NCI-H1436 (cell line): ENCODE measurements around the gene TYRP1.

ENCODE experiments used
- DNase-seq: peaks from one replicate; lab custom pipeline; 2025; lab: John Stamatoyannopoulos, UW

TYRP1 gene

DNA sequence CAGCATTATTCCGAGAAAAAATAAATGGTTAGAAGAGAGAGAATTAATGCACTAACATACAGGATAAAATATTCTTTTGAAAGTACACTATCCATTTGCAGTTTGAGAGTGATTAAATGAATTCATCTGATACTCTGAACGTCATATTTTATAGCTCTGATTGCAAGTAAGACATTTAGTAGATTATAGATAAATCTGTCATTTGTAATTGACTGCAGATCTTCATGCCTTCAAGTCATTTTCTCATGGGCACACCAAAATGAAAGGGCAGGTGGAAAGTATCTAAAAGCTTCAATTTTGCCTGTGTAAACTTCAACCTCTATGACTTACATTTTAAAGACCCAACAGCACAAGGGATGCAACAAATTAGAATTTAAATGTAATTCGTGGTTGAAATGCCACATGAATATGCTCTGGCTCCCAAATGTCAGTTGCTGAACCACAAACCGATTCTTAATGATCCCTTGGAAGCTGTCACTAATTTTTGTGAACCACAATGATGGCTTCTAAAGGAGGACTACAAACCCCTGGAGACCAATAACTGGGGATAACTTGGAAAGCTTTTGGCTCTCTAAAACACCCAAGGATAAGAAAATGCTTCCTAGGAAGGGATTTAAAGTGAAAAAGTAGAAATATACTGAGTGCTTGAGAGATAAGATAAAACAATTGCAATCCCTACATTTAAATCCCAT is 3.9 kb downstream of the TYRP1 start:
- no peak for DNase-seq

DNA sequence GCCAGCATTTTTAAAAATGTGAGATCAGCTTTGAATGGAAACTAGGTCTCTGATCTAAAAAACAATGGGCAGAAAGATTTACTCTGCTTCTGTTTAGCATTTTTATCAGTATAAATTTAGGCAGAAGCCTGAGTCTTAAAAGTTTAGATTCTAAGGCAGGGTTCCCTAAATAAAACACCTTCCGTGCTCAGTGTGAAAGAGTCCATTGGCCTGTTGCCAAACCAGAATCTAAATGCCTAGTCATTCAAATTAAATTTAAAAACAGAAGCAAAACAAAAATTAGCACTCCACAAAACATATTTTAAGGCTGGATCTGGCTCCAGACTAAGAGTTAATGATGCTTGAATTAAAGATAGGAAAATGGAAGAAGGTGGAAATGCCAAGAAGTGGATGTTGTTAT is 4.5 kb downstream of the TYRP1 start:
- DNase-seq = no peak

DNA sequence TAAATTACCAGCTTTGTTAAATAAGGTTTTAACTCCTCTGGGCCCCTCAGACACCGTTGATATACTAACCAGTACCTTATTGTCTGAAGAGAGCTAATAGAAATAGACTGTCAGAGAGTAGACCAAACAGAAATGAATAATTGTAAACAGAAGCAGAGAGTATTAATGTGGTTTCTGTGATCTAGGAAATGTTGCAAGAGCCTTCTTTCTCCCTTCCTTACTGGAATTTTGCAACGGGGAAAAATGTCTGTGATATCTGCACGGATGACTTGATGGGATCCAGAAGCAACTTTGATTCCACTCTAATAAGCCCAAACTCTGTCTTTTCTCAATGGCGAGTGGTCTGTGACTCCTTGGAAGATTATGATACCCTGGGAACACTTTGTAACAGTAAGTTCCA is 5.1 kb downstream of the TYRP1 start:
- DNase-seq = no peak

DNA sequence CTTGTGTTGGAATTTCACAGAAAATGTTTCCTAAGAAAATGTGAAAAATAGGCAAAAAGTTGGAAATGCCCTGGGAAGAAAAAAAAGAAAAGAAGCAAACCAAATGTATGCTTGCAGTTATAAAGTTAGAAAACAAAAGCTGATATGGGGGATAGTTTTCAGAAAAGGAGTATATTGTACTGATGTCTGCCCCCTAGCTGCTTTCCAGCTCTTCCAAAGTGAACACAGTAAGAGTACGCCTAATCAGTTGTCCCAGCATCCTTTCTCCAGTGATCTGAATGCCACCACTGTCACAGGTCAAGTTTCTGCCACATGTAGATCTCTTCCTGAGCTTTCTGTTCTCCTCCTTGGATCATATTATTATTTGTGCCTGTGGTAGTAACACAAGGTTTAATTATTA is 5.8 kb downstream of the TYRP1 start:
- DNase-seq = no peak

DNA sequence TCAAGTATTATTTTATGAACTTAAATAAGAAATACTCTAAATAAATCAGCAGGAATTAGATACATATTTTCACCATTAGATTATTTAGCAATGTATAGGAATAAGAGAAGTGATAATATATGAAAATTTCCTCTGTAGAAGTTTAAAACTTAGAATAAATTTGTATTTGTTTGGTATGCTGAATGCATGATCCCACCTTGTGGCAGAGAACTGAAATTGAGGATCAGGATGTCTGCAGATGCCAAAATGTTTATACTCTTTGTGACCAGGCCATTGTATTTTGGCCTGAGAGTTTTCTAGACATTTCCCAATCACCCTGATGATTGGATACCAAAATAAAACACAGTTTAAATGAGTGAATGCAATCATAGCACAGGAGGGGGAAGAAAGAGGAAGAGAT is 6.3 kb downstream of the TYRP1 start:
- DNase-seq = no peak

DNA sequence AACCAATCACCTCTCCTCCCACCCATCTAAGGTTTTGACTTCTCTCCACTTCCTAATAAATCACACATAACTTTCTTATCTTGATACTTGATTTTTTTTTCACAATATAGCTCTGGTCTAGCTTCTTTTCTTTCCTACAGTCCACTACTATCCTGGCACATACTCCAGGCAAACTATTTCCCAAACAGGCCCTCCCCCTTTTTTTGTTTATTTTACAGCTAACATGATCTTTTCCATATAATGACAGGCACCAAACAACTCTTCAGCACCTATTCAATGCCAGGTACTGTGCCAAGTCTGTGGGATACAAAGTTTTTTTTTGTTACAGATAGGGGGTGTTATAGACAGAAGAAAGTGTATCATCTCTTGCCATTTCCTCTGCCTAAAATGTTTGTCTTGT is 7.9 kb downstream of the TYRP1 start:
- DNase-seq = no peak

DNA sequence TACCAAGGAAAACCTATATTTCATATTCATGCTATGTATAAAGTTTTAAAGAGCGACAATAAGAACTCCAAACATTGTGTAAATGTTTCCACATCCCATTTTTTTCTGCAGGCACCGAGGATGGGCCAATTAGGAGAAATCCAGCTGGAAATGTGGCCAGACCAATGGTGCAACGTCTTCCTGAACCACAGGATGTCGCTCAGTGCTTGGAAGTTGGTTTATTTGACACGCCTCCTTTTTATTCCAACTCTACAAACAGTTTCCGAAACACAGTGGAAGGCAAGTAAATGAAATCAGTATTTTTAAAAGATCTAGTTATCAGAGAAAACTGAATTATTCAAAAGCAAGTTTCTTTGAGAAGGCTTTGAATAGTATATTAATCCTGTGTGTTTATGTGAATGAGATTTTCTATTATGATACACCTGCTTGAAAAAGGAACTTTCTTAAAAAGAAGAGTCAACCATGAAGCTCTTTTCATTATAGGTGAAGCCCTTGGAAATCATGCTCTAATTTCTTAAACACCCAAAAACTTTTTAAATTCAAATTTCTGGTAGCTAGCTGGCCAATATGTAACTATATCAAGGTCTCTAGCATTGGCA is 9.1 kb downstream of the TYRP1 start:
- DNase-seq = no peak

DNA sequence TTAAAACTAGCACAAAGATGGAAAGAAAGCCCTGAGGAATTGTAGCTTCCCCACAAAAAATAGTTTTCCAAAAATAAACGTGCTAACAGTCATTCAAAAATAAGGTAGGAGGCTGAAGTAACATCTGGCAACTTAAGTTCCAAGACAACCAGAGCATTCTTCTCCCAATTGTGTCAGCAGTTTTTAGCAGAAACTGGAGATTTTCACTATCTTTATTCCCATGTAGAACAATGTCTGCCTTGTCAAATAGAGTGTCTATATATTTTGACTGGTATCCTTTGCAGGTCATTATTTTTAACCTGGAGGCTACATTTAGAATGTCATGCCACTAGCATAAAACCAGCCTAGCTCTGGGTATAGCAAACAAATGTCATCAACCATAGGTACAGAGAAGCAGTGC is 10.8 kb downstream of the TYRP1 start:
- no peak for DNase-seq

DNA sequence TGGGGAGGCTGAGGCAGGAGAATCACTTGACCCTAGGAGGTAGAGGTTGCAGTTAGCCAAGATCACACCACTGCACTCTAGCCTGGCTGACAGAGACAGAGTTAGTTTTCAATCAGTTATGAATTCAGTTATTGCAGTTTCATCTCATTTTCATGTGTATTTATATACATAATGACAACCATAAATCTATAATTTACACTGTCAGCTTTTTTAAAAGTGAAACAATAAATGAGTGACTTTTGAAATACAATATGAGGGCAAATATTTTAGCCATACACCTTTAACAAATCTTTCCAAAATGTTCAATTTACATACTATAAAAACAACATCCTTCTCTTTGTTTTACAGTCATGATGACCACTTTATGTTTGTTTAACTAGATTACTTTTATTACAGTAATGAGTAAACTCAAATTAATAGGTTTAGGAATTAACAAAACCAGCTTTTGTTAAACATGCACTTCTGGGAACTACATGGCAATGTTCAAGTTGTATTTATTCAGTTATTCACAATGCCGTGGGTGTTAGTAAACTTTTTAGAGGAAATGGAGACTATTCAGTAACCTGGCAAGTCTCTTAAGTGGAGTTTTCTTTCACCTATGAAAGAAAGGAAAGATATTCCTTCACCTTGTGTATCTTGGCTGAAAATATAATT is 12.7 kb downstream of the TYRP1 start:
- DNase-seq = no peak

DNA sequence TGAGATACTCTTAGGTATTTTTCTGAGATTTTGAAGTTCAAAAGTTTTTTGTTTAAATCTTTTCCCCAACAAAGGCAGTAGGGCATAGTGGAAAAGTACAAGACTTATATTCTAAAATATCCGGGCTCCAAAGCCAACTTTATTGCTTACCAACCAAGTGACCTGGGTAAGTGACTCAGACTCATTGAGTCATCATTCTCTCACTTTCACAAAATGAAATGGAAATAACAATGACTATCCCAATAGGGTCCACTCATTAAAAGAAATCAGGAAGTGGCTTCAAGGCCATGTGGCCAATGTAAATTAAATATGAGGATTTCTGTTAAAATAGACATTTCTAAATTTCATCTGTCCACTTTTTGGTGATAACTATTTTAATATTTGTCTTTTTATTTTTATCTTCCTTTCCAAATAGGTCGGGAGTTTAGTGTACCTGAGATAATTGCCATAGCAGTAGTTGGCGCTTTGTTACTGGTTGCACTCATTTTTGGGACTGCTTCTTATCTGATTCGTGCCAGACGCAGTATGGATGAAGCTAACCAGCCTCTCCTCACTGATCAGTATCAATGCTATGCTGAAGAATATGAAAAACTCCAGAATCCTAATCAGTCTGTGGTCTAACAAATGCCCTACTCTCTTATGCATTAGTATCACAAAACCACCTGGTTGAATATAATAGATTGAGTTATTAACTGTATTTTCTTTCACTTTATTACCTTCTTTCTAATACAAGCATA is 15.5 kb downstream of the TYRP1 start:
- DNase-seq = no peak

DNA sequence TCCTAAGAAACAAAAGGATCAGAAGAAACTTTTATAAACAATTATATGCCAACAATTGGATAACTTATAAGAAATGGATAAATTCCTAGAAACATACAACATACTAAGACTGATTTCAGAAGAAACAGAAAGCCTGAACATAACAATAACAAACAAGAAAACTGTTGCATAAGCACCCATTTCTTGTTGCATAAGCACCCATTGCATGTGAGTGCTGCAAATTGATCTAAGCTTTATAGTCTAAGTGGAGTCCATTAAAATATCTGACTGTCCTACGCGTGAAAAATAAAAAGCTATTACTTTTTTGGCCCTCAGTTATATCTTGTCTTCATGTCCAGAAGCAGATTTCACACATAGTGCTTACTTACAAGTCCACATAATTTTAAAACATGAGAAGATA is 19.3 kb downstream of the TYRP1 start:
- DNase-seq = no peak

DNA sequence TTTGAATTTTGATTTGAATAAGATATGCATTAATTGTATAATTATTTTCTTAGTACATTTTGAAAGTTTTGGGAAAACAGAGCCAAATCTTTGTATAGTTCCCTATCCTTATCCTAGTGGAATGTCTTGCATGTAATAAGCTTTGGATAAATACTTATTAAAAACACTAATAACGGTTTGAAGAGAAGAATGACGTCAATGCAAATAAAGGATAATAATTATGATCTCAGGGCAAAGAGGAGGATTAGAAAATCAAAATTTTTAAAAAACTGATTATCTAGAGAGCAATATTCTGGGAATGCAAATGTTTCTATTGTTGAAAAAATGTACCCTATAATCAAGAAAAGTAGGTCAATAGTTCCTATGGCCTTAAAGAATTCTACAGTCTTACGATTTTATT is 22.1 kb downstream of the TYRP1 start:
- no peak for DNase-seq

DNA sequence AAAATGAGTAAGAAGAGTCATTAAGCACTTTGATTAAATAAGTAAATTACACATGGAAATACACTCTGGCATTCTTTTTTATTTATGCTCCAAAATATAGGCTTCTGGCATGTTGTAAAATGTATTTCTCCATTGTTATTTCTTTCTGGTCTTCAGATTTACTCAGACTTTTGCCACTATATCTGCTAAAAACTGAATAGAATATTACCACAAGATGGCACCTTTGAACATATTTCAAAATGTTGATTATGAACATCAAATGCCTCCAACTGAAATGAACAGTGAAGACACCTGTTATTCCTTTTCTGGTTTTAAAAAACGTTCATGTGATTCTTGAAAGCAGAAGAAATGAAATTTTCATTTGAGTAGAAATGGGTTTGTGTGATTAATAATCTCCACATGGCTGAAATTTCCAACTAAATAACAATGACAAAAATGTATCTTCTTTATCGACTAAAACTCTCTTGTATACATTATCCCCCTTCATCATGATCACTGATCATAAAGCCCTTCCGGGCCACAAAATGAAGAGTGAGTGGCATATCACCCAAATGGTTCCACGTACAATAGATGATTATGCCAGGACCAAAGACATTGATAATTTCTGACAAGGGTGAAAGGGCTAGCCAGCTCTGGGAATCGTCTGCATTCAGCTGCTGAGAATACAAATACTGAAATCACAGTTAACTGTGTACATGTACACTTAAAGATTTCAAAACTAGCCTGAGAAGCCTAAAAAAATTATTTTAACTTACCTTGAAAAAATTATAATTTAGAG is 23.8 kb downstream of the TYRP1 start:
- no peak for DNase-seq

DNA sequence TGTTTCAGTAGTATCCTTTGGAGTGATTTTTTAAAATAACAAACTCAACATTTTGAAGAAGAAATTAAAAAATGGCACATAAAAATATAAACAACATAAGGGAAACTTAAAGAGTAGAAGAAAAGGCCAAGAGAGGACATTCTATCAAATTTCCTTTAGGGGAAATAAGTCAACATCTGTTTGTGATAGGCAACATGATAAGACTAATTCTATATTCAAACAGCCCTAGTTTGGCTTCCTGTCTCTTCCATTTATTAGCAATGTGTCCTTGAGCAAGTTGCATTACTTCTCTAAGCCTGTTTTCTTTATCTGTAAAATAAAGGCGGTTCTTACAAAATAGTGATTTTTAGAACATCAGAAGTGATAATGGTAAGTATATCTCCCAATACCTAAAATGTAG is 24.7 kb downstream of the TYRP1 start:
- no peak for DNase-seq

DNA sequence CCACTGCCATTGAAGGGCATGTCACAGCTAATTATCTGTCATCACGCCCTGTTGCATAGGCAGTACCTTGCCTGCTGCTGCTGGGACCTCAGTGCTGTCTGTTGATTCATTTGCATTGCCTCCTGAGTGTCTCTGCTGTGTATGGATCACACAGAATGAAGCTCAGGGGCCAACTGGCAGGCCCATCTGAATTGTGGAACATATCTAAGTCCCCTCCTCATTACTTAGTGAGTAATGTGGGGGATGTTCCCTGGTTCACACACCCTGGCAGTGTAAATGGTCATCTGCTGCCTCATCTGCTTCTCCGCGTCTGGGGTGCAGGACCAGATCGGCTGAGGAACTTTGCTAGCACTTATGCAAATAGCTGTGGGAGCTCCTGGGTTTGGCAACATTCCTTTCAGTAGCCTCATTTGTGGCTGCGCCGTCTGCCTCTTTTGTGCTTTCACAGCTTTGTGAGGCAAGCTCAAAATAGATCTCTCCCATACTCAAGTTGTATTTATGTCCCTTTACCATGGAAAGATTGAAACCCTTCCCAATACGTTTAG is 25.4 kb downstream of the TYRP1 start:
- DNase-seq = no peak

DNA sequence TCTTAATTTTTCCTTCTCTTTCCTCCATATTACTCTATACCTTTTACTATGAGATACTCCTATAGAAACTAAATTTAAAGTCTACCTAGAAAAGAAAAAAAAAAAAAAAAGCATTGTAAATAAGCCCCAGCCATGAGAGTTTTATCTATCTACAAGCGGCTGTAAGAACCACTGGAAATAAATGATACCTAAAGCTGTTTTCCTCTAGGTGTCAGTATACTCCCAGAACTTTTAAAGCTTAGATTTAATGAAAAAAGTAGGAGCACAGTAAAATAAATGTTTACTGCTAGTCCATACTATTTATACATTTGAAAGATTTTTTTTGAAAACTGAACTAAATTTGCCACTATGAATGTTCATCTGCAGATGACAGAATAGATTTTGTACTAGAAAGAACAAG is 26.2 kb downstream of the TYRP1 start:
- no peak for DNase-seq

DNA sequence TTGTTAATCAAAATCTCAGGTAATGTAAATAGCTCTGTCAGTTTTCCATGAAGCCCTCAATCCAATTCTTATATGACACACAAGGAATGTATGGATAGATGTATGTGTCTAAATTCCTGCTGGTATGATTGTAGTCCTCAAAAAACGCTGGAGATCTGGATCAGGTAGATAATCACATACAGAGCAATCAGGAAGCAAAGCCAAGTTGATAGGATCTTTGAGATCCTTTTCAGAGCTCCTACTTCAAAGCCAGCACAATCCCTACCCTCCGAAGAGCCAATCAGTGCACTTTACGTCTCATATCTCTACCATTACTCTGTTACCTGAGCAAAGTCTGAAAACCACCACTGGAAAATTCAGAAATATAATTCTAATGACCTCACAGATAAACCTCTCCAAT is 27.4 kb downstream of the TYRP1 start:
- no peak for DNase-seq

DNA sequence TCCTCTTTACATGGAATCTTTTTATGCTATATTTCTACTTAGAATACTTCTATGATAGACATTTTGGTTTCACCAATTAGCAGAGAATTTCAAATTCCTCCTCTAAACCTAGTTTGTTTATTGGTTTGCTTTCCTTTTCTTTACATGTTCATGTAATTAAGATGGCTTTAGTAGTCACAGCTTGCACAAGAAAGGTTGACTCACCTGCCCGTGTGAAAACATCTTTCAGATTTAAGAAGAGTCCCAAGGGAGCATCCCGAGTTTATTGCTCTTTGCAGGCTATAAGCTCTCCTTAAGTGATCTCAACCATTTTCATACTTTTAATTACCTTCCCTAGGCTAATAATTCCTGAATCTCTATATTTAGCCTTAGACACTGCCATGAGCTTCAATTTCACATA is 28.9 kb downstream of the TYRP1 start:
- DNase-seq = no peak

DNA sequence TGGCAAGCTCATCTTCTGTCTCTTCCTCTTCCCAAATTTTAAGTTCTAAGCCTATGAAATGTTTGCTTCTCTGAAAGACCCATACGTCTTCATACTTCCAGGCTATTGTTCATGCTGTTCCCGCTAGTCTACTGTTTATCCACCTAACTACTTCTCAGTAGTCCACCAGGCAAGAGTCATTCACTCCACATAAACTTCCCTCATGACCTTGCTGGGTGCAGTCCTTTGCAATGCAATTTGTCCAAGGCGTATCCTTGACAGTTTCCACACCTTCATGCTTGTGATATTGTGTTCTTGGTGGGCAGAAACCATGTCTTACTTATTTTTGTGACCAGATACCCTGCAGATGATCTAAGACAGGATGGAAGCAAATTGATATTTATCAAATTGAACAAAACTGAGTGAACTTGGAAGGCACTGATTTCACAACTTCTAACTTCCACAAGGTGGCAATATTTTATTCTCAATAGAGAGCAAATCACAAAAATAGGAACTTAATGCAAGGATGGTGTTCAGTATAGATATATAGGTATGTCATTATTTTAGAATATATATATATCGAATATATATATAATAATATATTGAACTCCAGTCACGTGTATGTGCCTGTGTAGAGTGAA is 30.3 kb downstream of the TYRP1 start:
- DNase-seq = no peak

DNA sequence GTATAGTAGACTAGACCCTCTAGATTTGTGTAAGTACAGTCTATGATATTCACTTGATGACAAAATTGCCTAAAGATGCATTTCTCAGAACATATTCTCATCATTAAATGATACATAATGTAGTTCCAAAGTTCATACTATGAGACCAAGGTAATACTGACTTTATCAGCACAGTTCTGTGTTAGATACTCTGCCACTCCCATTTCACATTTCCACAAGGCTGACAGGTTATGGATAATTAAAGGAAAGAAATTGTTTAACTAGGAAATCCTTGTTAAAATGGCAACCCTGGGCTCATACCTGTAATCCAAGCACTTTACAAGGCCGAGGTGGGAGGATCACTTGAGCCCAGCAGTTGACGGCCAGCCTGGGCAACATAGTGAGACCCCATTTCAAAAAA is 33.6 kb downstream of the TYRP1 start:
- no peak for DNase-seq

DNA sequence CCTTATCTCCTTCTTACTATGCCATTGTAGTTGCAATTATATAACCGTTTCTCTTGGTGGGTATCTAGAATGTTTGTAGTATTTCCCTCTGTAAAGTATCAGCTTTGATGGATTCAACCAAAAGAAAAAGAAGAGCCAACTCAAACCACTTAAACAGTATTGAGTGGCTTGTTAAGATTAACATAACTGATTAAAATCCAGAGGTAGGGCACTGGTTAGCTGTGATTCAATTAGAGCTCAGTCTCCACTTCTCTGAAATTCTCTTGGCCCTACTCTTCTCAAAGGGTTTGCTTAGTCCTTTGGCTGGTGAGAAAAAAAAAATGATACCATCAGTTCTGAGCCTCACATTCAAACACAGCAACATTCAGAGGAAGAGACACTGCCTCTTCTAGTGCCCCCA is 37.0 kb downstream of the TYRP1 start:
- DNase-seq = no peak

DNA sequence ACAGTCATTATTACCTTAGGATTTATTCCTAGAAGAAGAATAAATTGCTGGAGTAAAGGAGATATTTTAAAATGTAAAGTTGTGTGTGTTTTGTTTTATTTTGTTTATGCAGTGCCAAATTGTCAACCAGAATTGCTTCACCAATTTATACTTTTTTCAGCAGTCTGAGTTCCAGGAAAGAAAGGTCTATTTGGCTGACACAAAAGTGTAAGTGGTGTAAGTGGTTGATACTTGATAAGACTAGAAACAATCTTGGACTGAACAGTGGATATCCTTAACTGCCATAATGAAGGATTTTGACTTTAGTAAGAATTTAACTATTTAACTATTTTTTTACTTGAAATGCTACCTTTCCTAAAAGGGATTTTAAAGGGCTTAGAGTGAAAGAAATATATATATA is 37.7 kb downstream of the TYRP1 start:
- DNase-seq = no peak
